Lower lobe of right lung (tissue), 2 donors: ENCODE data around the gene ZSWIM1. TPM values are rescaled to one million over a fixed set of nuclear protein-coding genes. Genes with fewer than 3 reads are reported as not detected.
"Not testable (repeated sequence)": the region's sequence is repeated elsewhere in the genome, so short reads cannot be mapped to it uniquely, and the experiment has no call there.

Experiments used
- ATAC-seq, 2 donors: fragments of 200-7000 bp; cut with Tn5 transposase; one replicate each; pipeline ENCODE4 v1.9.1; 2020 to 2022; ENCODE audit warnings: mild to moderate bottlenecking in 2 of 2, moderate library complexity in 2 of 2
- DNase-seq: peaks from one replicate; pipeline ENCODE4 v3.0.0-alpha.2; 2020
- H3K27ac ChIP-seq: fragments of 200-600 bp; one replicate; pipeline ENCODE4 v1.8.0; 2022
- H3K27me3 ChIP-seq: fragments of 200-600 bp; one replicate; pipeline ENCODE4 v1.8.0; 2022; ENCODE audit warnings: low read depth
- H3K36me3 ChIP-seq: fragments of 200-600 bp; one replicate; pipeline ENCODE4 v1.8.0; 2022; ENCODE audit warnings: mild to moderate bottlenecking
- H3K4me1 ChIP-seq: fragments of 200-600 bp; one replicate; pipeline ENCODE4 v1.8.0; 2022
- H3K4me3 ChIP-seq: fragments of 200-600 bp; one replicate; pipeline ENCODE4 v1.8.0; 2022; ENCODE audit warnings: mild to moderate bottlenecking
- H3K9me3 ChIP-seq: fragments of 200-600 bp; one replicate; pipeline ENCODE4 v1.8.0; 2022
- CTCF ChIP-seq: fragments of 200-600 bp; IDR thresholded peaks from one replicate; pipeline ENCODE4 v1.8.0; 2022; ENCODE audit warnings: antibody characterized with exemption, mild to moderate bottlenecking
- intact Hi-C: fragments of 100-400 bp; cut with DNase I; formaldehyde crosslinking; loops from one replicate; pipeline ENCODE4 v1.11.0; 2022
- total RNA-seq: library from RNA; stranded (reverse); fragmentation: NEBNext Ultra II Directional; extraction: Animal tissue kit (Norgen Biotek cat#: 25700); gene quantifications from one replicate; pipeline ENCODE4 v1.2.1, GENCODE V29; 2021
- donor health status: DM: no; HTN: yes; CAD: no; lungs with severe emphysema.

The ZSWIM1 gene
- total RNA-seq, 1 donor from 2014 or later: 9.6 TPM

GRCh38 chr20:45899046-45899835, 18.2 kb downstream of the ZSWIM1 start:
- Histone ChIP-seq H3K4me1 (no peaks in the 10 kb centered on the region), H3K27ac (no peak overlapping the region), H3K9me3 (no peaks in the 10 kb centered on the region), H3K27me3 (no peaks in the 10 kb centered on the region), H3K36me3 (peaks cover 94% of the 10 kb centered on the region), H3K4me3 (no peak overlapping the region)
- no peak for TF ChIP-seq CTCF
- peak in 1 of 2 donors; percentile 41 for ATAC-seq
- intact Hi-C loops: no loop called here
- no peak for DNase-seq

- H3K4me3 ChIP-seq, H3K4me1 ChIP-seq, H3K27ac ChIP-seq, DNase-seq, H3K27me3 ChIP-seq, intact Hi-C loops, H3K9me3 ChIP-seq, ATAC-seq: not testable (repeated sequence)
- H3K36me3 ChIP-seq: peaks cover 88% of the 10 kb centered on the region
Observed at GRCh38 chr20:45901332-45901731, 20.3 kb downstream of the ZSWIM1 start.

GRCh38 chr20:45902199-45902701, 21.2 kb downstream of the ZSWIM1 start:
- ATAC-seq: no peak
- Histone ChIP-seq H3K27ac (no peak overlapping the region), H3K36me3 (peaks cover 79% of the 10 kb centered on the region), H3K4me3 (no peak overlapping the region), H3K4me1 (no peaks in the 10 kb centered on the region), H3K27me3 (no peaks in the 10 kb centered on the region), H3K9me3 (no peaks in the 10 kb centered on the region)
- DNase-seq: no peak
- no peak for TF ChIP-seq CTCF
- intact Hi-C loops: no loop called here

GRCh38 chr20:45904583-45905504, 23.8 kb downstream of the ZSWIM1 start:
- TF ChIP-seq CTCF: no peak
- intact Hi-C loops: no loop called here
- H3K4me1 ChIP-seq: peaks cover 3% of the 10 kb centered on the region
- no peaks in the 10 kb centered on the region for H3K27me3 ChIP-seq
- DNase-seq: no peak
- no peak overlapping the region for H3K4me3 ChIP-seq
- H3K36me3 ChIP-seq: peaks cover 55% of the 10 kb centered on the region
- H3K27ac ChIP-seq: no peak overlapping the region
- no peaks in the 10 kb centered on the region for H3K9me3 ChIP-seq
- ATAC-seq: no peak

GRCh38 chr20:45905505-45906079, 24.6 kb downstream of the ZSWIM1 start:
- TF ChIP-seq CTCF: no peak
- no peak for DNase-seq
- intact Hi-C loops: no loop called here
- Histone ChIP-seq H3K36me3 (peaks cover 47% of the 10 kb centered on the region), H3K27me3 (no peaks in the 10 kb centered on the region), H3K27ac (no peak overlapping the region), H3K4me3 (no peak overlapping the region), H3K4me1 (peaks cover 9% of the 10 kb centered on the region), H3K9me3 (no peaks in the 10 kb centered on the region)
- ATAC-seq: no peak
